KOPT-K1 (cell line): ENCODE results near the gene ANKS3.
"Not testable (repeated sequence)": the region's sequence is repeated elsewhere in the genome, so short reads cannot be mapped to it uniquely, and the experiment has no call there.

Experiments
- H3K27ac ChIP-seq: fragments of 200-600 bp; sonication (generic); 2 replicates; pipeline ENCODE4 v1.5.1; 2016; ENCODE audit warnings: antibody characterized with exemption, mild to moderate bottlenecking, low read depth, low read length; ENCODE audit not compliant: poor library complexity, severe bottlenecking
- H3K36me3 ChIP-seq: fragments of 200-600 bp; sonication (generic); 2 replicates; pipeline ENCODE4 v1.5.1; 2017; ENCODE audit warnings: antibody characterized with exemption, mild to moderate bottlenecking, low read length, moderate library complexity; ENCODE audit not compliant: insufficient read depth
- H3K9me3 ChIP-seq: fragments of 200-600 bp; sonication (generic); 2 replicates; pipeline ENCODE4 v1.5.1; 2017; ENCODE audit warnings: antibody characterized with exemption, low read length, mild to moderate bottlenecking; ENCODE audit not compliant: insufficient read depth, poor library complexity, severe bottlenecking

ANKS3 gene

DNA sequence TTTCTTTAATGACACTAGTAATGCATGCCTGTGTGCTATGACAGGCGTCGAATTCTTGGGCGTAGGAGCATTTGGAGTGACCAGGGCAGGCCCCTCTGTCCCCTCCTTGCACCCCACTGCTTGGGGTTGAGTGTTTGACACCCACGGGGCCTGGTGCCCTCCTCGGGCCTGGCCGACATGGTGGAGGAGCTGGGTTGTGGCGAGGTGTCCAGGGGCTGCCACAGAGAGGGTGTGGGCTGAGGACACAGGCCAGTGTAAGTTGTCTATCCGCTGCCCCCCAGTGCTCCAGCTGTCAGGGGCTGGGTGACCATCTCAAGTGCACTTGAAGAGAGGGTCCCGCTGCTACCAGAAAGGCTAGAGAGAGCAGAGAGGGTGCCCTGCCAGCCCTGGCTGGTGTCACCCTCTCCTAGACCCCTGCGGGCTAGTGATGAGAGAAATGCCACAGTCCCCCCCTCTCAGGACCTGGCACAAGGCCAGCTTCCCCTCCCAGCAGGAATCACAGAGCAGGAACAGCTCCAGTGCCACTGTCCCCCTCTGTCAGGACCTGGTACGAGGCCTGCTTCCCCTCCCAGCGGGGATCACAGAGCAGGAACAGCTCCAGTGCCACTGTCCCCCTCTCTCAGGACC lies 79.0 kb downstream of the ANKS3 start:
- H3K9me3 ChIP-seq, result no peaks in the 10 kb centered on the region
- peaks cover 67% of the 10 kb centered on the region for H3K36me3 ChIP-seq
- H3K27ac ChIP-seq, result no peak overlapping the region

DNA sequence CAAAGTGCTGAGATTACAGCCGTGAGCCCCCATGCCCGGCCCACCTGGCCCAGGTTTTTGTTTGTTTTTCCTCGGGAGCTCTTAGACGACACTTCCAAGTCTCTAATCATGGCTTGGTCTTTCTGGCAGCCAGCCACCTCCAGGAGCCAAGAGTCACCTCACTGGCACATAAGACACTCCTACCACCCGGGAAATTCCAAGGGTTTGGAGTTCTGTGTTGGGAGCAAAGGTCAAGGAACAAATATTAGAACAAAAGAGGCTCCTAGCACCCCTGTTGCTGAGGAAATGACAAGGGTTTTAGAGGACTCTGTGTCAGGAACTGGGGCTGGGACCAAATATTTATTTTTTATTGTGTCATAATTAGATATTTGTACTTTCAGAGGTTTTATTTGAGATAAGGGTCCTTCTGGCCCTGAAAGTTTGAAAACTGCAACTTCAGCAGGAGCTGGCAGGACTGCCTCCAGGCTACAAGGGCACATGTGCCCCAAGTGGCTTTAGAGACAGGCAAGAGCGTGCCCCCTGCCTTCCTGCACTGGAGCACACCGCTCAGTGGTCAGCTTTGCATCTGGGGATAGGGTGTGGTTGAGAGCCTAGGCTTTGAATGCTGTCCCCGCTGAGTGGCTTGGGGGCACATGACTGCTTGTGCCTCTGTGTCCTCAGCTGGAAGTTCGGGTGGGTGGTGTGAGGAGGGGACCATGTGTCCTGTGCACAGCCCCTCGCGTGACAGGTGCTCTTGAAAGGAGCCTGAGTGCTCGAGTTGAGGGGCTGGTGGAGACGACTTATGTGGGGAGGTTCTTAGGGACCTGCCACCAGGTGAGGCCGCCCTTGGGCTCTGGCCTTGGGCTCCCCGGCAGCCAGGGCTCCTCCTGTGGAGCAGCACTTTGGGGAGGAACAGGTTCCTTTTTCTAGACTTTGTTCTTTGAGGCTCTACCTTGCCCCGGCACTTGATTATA lies 79.8 kb downstream of the ANKS3 start:
- peaks cover 67% of the 10 kb centered on the region for H3K36me3 ChIP-seq
- no peak overlapping the region for H3K27ac ChIP-seq

DNA sequence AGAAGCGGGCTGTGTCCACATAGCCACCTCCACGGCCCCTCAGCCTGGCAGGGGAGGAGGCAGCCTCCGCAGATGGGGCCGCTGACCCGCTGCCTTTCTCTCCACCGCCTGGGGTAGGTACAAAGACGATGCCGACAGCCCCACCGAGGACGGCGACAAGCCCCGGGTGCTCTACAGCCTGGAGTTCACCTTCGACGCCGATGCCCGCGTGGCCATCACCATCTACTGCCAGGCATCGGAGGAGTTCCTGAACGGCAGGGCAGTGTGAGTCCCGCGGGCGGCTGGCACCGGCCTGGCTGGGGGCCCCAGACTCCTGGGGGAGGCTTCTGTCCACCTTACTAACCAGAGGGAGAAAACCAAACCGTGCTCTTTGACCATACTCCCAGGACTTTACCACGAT lies 81.5 kb downstream of the ANKS3 start:
- Histone ChIP-seq H3K36me3 (peaks cover 59% of the 10 kb centered on the region), H3K27ac (no peak overlapping the region), H3K9me3 (no peaks in the 10 kb centered on the region)

More for the DNA sequence above, 79.8 kb downstream of the ANKS3 start:
- H3K9me3 ChIP-seq, result no peaks in the 10 kb centered on the region

DNA sequence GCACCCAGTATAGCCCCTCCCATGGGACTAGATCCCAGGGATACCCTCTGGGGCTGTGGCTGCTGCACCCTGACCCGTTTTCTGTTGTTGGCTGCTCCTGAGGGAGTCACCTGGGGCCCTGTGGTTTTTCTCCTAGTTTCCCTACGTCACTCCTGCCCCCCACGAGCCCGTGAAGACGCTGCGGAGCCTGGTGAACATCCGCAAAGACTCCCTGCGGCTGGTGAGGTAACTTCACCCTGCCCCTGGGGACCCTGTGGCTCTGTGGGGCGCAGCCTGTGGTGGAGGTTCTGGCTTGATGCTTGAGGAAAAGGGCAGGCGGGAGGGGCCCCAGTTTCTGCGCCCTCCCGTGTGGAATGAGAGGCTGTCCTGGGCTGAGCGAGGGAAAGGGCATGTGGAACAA lies 82.2 kb downstream of the ANKS3 start:
- Histone ChIP-seq H3K36me3 (peaks cover 53% of the 10 kb centered on the region), H3K9me3 (no peaks in the 10 kb centered on the region), H3K27ac (no peak overlapping the region)

DNA sequence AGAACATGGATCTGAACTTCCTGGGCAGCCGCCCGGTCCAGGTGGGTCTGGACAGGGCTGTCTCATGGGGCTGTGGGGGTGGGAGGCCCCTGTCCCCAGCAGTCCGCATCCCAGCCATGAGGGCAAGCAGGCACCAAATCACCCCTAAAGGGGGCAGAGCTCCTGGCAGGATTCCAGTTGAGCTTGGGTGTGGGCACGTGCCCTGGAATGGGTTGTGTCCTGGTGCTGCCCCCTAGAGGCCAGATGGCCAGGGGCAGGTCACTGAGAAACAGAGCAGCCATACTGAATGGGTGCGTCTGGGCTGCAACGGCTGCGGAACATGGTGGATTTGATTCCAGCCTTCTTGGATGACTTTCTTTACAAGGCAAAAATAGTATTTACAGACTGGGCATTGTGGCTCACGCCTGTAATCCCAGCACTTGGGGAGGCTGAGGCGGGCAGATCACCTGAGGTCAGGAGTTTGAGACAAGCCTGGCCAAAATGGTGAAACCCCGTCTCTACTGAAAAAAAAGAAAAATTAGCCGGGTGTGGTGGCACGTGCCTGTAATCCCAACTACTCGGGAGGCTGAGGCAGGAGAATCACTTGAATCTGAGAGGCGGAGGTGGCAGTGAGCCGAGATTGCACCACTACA lies 83.5 kb downstream of the ANKS3 start:
- H3K36me3 ChIP-seq, result peaks cover 44% of the 10 kb centered on the region
- not testable (repeated sequence) for H3K9me3 ChIP-seq, H3K27ac ChIP-seq

DNA sequence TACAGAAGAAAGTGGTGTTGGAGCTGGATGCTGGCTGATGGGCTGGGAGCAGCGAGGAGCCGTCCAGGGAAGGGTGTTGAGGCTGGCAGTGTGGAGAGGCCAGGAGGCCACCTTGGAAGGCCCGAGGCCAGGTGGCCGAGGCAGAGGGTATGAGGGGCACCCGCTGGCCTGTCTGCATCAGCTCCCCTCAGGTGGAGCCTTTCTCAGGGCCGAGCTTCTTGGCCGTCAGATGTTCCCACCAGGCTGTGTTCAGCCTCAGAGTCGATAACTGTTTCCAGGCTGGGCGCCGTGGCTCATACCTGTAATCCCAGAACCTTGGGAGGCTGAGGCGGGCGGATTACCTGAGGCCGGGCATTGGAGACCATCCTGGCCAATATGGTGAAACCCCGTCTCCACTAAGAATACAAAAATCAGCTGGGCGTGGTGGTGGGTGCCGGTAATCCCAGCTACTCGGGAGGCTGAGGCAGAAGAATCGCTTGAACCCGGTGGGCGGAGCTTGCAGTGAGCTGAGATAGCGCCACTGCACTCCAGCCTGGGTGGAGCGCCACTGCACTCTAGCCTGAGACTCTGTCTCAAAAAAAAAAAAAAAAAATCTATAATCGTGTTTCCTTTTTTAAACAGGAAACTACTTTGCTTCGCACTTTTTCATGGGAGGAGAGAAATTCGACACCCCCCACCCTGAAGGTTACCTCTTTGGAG lies 84.2 kb downstream of the ANKS3 start:
- H3K27ac ChIP-seq, result no peak overlapping the region
- peaks cover 37% of the 10 kb centered on the region for H3K36me3 ChIP-seq

DNA sequence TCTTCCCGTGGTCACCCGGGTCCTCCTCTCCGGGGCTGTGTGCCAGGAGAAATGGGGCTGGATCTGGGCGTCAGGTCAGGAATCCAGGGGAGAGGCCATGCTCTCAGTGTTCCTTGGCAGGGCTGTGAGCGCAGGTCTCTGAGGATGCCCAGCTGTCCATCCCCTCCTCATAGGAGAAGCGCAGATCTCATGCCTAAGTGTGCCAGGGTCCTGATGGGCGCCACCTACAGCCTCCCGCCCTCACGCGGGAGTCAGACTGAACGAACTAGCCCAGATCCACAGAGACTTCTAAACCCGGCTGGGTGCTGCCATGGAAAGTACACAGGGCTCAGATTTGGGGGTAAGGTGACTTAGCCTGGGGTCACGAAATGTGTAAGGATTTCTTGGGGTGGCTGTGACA lies 85.2 kb downstream of the ANKS3 start:
- Histone ChIP-seq H3K9me3 (no peaks in the 10 kb centered on the region), H3K27ac (no peak overlapping the region), H3K36me3 (peaks cover 31% of the 10 kb centered on the region)

More for the DNA sequence above, 84.2 kb downstream of the ANKS3 start:
- no peaks in the 10 kb centered on the region for H3K9me3 ChIP-seq

DNA sequence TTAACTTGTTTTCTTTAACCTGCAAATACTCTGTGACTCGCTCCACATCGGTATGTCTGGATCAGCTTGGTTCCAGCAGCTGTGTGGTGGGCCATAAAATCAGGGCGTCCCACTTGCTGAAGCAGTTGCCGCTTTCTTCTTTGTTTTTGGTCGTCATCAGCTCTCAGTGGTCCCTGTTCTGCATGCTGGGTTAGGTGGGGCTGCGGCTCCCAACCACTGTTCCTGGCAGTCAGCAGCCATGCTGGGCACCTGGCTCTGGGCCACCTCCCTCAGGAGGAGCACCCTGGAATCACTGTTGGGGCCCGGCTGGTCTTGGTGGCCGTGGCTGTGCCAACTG lies 86.5 kb downstream of the ANKS3 start:
- H3K27ac ChIP-seq, result no peak overlapping the region
- H3K36me3 ChIP-seq, result peaks cover 22% of the 10 kb centered on the region
- no peaks in the 10 kb centered on the region for H3K9me3 ChIP-seq

DNA sequence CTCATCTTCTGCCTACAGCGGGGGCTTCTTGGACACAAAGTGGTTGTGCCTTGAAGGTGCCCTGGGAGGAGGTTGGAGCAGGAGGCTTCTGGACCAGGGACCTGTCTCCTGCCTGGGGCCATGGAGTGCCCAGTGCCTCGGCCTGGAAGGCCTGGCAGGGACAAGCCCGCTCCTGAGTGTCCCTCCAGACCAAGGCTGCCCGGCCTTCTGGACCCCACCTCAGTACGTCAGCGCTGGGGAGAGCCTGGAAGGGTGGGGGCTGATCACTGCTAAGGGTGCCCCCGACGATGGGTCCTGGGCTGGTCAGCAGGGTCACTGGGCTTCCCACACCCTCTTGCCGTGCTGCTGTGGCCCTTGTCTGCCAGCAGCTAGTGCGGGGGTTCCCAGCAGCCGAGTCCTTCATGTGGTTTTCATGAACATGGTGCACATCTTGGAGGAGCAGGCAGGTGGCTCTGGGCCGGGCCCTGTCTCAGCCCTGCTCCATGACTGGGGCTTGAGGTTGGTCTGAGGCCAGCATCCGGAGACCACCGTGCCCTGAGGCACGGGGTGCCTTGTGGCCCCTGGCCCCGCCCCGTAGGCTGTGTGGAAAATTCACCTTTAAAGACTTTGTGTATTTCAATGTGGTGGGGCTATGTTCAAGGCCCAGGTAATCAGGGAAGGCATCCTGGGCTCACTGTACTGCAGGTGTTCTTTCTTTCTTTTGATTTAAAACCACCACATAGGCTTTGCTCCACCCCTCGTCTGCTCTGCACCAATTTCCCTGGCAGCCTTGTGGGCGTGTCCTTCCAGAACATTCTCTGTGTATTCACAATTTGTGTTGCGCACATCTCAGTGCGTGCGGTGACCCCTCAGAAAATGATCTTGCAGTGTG lies 87.1 kb downstream of the ANKS3 start:
- peak overlapping the region; percentile 48 for H3K27ac ChIP-seq
- H3K36me3 ChIP-seq, result peaks cover 16% of the 10 kb centered on the region
- H3K9me3 ChIP-seq, result no peaks in the 10 kb centered on the region
